Stimulated activated CD8-positive, alpha-beta memory T cell treated with anti-CD3 and anti-CD28 coated beads, Interleukin-7, amount 100 ng/mL, for 48 hours (primary cell): ENCODE results near the gene TUBB1.
"Not testable (repeated sequence)": the region's sequence is repeated elsewhere in the genome, so short reads cannot be mapped to it uniquely, and the experiment has no call there.

Source experiments
- DNase-seq, 2 donors: peaks; one replicate each; pipeline ENCODE4 v3.0.0-alpha.2; 2020; ENCODE audit warnings: low read depth in 1 of 2; ENCODE audit errors: extremely low read depth in 1 of 2

TUBB1 gene

GRCh38 chr20:59005523-59006166, 13.6 kb upstream of the TUBB1 start:
- no peak for DNase-seq

- no peak for DNase-seq
Measured at GRCh38 chr20:59006167-59006863, 12.9 kb upstream of the TUBB1 start.

DNA sequence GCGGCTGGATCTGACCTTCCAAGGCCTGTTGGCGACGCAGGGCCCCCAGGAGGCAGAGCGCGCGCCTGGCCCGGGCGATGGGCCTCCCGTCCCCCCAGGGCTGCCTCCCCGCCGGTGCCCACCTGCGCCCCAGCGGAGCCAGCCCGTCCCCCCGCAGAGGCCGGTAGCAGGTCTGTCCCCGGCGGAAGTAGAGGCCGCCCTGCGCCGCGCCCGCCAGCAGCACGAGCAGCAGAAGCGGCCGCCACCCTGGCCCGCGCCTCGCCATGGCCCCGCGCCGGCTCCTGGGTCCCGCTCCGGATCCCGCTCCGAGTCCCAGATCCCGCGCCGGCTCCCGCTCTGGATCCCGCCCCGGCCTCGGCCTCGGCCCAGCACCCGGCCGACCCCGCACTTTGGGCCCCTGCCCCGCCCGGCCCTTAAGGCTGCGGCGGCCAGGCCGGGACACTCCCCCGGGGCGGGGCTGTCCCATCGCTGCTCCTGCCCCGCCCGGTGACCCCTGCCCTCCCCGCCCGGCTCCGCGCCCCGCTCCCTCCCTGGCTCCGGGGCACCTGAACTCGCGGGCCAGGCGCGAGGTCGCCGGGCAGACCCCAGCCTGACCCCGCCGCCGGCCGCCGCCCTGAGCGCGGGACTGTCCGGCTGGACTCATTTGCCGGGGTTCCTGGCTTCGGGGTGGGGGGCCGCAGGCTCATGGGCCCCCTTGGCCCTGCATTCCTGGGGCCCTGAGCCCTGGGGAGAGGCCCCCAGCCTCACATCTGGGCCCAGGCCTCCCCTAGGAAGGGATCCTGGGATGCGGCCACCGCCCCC, 12.2 kb upstream of the TUBB1 start, which contains the start of gene CTSZ:
Gene CTSZ (minus strand): TSS at position 391 of the 801 bp plus-strand sequence. CDS start 126 bp downstream, at position 265.
- DNase-seq = no peak

GRCh38 chr20:59007665-59008511, 11.3 kb upstream of the TUBB1 start:
- DNase-seq = no peak

- DNase-seq = no peak
Measured at GRCh38 chr20:59008715-59009336, 10.4 kb upstream of the TUBB1 start.

DNA sequence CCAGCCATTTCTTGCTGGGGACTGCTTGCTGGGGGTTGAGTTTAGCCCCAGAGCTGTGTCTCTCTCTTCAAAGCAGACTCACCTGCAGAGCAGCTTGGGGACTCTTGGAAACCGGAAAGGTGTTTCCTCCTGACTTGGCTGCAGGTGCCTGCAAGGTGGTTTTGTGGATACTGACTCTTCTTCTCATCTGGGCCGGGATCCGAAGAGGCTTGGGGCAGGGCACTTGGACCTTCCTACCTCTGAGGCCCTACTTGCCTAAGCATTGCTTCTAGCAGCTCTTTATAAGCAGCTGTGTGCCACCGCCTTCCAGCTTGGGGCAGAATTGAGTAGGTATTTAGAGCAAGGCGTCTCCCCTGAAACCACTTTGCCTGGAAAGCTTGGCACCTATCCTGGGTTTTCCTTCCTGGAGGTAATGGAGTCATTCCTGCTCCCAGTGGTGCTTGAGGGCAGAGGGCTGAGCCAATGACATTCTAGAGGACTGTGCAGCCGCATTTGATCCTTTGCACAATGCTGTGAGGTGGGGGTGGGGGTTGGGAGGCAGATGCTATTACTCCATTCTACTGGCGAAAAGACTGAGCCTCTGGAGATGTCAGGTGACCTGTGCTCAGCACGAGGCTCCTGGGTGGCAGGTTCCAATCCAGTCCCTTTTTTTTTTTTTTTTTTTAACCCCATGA, 8.8 kb upstream of the TUBB1 start:
- DNase-seq = no peak

- no peak for DNase-seq
Measured at GRCh38 chr20:59010995-59011873, 8.0 kb upstream of the TUBB1 start.

DNA sequence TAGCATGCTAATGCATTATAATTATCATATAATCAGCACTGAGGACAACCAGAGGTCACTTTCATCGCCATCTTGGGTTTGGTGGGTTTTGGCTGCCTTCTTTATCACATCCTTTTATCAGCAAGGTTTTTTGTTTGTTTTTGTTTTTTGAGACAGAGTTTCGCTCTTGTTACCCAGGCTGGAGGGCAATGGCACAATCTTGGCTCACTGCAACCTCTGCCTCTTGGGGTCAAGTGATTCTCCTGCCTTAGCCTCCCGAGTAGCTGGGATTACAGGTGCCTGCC, 7.4 kb upstream of the TUBB1 start:
- DNase-seq = not testable (repeated sequence)

DNA sequence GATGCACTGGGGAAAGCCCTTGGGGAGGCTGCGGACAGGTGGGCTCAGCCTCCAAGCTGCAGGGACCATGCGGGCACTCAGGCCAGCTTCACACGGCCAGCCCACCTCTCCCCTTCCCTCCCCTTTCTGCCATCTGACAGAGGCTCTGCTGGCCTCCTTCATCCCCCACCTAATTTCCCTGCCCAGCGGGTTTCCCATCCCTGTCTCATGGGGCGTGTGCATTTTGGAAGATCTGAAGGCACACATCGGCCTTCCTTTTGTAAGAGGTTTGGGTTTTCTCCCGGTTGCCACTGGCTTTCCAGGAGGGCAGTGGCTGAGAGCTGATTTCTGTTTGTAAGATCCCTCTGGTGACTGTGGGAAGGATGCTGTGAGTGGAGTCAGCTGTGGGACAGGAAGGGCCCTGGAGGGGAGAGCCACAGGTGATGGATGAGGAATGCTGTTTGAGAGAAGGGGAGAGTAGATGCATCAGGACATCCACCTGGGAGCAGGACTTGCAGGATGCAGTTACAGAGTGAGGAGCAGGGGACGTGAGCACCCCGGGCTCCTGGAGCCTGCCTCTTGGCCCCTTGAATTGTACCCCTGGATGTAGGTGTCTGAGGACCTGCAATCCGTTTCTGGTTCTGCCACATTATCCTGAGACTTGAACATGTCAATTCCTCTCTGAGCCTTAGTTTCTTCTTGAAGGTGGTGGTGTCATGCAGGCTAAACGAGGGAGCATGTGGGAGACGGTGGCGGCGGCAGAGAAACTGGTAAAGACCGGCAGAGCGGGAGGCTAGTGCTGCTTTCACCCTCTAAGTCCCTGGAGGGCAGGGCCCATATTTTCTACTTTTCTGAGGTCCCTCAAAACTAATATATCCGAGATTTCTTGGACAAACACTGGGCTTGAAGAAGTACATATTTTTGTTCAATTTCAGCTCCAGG, 5.9 kb upstream of the TUBB1 start:
- DNase-seq = no peak

DNA sequence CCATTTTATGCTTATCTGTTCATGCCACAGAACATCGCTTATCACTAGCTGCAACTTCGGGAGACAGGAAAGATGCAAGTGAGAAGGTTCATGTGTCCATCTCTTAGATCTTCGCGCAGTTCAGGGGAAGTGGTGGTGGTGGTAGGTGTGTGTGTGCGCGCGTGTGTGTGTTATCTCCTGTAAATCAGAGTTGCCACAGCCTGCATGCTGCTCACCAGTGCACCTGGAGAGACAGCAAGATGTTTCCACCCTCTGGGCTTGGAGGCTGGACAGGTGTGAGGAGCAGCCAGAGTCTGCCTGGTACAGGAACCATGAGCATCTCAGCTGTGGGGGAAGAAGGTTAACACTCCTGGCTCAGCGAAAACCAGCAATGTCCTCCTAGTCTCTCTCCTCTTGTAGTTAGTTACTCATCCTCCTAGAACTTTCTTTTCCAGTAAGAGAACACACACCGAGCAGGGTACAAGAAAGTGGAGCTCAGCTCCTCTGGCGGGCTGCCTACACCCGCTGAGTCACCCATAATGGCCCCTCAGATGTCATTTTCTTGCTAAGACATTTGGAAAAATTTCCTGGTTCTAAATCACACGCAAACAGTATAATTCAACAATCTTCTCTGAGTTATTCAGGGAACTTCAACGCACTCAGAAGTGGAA, 5.1 kb upstream of the TUBB1 start:
- no peak for DNase-seq

- no peak for DNase-seq
Measured at GRCh38 chr20:59014680-59015389, 4.4 kb upstream of the TUBB1 start.

GRCh38 chr20:59015411-59015810, 3.8 kb upstream of the TUBB1 start:
- no peak for DNase-seq

DNA sequence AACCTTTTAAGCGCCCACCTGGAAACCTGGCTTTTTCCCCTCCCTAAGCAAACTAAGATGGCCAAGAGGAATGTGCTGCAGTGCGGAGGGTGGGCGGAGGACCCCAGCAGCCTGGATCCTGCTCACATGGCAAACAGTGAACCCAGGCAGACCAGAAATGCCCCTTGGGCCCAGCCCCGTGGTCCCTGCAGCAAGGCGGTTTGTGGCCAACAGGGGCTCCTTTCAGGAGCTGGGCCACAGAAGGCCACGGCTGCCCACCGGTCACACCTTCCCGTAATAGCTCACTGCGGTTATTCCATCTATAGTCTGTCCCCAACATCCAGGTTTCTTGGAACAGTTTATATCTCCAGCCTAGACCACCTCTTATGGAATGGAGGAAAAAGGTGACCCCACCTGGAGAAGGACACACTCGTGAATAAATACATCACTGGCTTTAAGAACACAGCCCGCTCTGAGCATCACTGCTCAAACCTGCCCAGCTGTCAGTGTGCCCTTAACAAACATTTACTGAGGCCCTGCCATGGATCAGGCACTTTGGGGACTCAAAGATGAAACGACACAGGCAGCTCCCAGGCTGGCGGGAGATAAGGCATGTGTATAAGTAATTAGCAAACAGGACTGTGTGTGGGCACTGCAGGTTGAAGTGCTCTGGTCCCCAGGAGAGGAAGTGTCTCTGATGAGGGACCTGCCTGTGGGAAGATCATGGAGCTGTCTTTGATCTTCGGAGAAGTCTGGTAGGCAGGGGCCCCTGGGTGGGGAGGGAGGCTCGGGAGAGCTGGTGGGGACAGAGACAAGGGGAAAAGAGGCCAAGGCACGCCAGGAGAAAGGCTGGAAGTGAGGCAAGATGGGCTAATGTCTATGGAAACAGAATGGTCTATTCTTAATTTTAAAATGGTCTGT, 3.2 kb upstream of the TUBB1 start:
- DNase-seq = no peak

DNA sequence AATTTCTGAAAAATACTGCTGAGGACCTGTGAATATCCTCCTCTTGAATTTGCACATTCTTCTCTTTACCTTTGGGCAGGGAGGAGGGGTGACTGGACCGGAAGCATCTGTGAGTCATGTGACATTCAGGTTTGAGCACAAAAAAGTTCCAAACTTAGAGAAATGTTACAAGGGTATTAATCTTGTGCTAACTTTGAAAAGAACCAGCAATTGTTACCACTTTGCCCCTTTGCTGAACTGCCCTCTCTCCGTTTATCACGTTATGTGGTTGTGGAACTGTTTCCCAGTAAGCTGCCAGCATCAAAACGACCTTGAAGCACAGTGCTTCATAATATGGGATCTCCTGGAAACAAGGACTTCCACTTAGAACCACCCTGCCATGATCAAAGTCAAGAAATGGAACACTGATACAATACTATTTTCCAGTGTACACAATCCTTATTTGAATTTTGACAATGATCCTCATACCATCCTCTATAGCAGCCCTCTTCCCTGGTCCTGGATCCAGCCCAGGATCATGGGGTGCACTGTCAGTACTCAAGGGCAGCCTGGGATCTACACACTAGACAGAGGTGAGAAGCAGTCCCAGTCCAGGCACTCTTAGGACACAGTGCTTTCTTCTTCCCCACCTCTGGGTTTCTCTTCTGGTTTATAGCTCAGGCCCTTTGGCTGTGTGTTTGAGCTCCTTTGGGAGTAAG, 2.3 kb upstream of the TUBB1 start:
- no peak for DNase-seq

DNA sequence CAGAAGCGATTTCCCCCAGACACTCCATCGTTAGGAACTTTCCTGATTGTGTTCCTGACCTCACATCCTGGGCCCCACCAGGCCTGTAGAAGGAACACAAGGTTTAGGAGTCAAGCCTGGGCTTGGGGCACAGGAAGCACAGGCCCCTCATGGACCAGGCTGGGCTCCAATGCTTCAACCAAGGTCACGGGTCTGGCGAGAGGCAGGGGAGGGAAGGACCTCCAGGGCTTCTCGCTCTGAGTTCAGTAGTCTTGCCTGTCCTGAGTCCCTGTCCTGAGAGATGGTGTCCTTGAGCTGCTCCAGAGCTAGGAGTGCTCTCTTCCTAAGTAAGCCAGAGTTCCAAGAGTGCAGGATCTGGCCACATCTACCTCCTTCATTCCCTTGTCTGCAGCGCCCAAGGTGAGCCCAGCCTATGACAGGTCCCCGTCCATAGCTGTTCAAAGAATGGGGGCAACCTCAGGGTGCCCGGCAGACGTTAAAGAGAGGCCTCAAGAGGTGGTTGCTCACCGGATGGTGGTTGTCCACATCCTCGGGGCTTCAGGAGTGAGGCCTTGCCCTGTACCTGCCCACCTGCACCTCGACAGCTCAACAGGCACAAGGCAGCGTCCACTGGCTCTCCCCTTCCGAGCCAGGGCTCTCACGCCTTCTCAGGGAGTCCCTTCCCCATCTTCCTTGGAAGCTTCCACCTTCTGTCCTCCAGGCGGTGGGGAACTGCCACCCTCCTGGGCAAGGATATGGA, 1.6 kb upstream of the TUBB1 start:
- DNase-seq = no peak
